ENCODE measurements around the gene SIGLEC9.
A peak's percentile ranks its signal among the peaks of the same experiment; 100 is the strongest.

The SIGLEC9 gene

GRCh38 chr19:51147663-51148062 lies 23.0 kb downstream of the SIGLEC9 start:
- no peak for DNase-seq

- no peak for DNase-seq
These were observed 23.9 kb downstream of the SIGLEC9 start for GRCh38 chr19:51148580-51148979.

GRCh38 chr19:51150627-51151026 lies 25.9 kb downstream of the SIGLEC9 start:
- no peak for DNase-seq

- no peak for DNase-seq
These were observed 32.0 kb downstream of the SIGLEC9 start for GRCh38 chr19:51156710-51157109.

GRCh38 chr19:51157265-51157664 lies 32.6 kb downstream of the SIGLEC9 start:
- DNase-seq: no peak

GRCh38 chr19:51158474-51159129 lies 33.9 kb downstream of the SIGLEC9 start:
- peak; percentile 81 for DNase-seq

GRCh38 chr19:51159656-51160055 lies 35.0 kb downstream of the SIGLEC9 start:
- DNase-seq: no peak

GRCh38 chr19:51161266-51161665 lies 36.6 kb downstream of the SIGLEC9 start:
- DNase-seq: no peak

- no peak for DNase-seq
These were observed 37.3 kb downstream of the SIGLEC9 start for GRCh38 chr19:51161867-51162496.

GRCh38 chr19:51163257-51163656 lies 38.6 kb downstream of the SIGLEC9 start:
- no peak for DNase-seq

GRCh38 chr19:51164215-51164614 lies 39.5 kb downstream of the SIGLEC9 start:
- DNase-seq: no peak

- peak; percentile 27 for DNase-seq
These were observed 42.3 kb downstream of the SIGLEC9 start for GRCh38 chr19:51166846-51167490.

- DNase-seq: no peak
These were observed 44.0 kb downstream of the SIGLEC9 start for GRCh38 chr19:51168564-51169282.

- peak; percentile 71 for DNase-seq
These were observed 44.7 kb downstream of the SIGLEC9 start for GRCh38 chr19:51169283-51169918.

GRCh38 chr19:51172223-51172622 lies 47.5 kb downstream of the SIGLEC9 start:
- no peak for DNase-seq

GRCh38 chr19:51173681-51174080 lies 49.0 kb downstream of the SIGLEC9 start:
- no peak for DNase-seq

- no peak for DNase-seq
These were observed 54.5 kb downstream of the SIGLEC9 start for GRCh38 chr19:51179256-51179655.

Data from activated CD8-positive, alpha-beta memory T cell treated with anti-CD3 and anti-CD28 coated beads, Interleukin-2, amount 50 U/mL, for 4 hours (primary cell).